Activated naive CD8-positive, alpha-beta T cell treated with anti-CD3 and anti-CD28 coated beads for 36 hours (primary cell): ENCODE data around the gene NEDD4L. TPM values are rescaled to one million over a fixed set of nuclear protein-coding genes. Genes with fewer than 3 reads are reported as not detected.

Experiments
- DNase-seq: peaks from one replicate; pipeline ENCODE4 v3.0.0; 2021
- H3K27ac Mint-ChIP-seq: one replicate; pipeline ENCODE4 v1.8.0; 2022; ENCODE audit warnings: mild to moderate bottlenecking, moderate library complexity, mixed read lengths
- H3K27me3 Mint-ChIP-seq: one replicate; pipeline ENCODE4 v1.8.0; 2022; ENCODE audit warnings: mild to moderate bottlenecking, mixed read lengths
- H3K36me3 Mint-ChIP-seq: one replicate; pipeline ENCODE4 v1.8.0; 2021; ENCODE audit warnings: mild to moderate bottlenecking, mixed read lengths
- H3K4me1 Mint-ChIP-seq: one replicate; pipeline ENCODE4 v1.8.0; 2021; ENCODE audit warnings: mixed read lengths
- H3K4me3 Mint-ChIP-seq: one replicate; pipeline ENCODE4 v1.8.0; 2022; ENCODE audit warnings: mild to moderate bottlenecking, moderate library complexity, mixed read lengths
- H3K9me3 Mint-ChIP-seq: one replicate; pipeline ENCODE4 v1.8.0; 2022; ENCODE audit warnings: mixed read lengths
- total RNA-seq, 2 experiments: library from RNA; stranded (reverse); gene quantifications; one replicate each; pipeline ENCODE4 v1.2.3, GENCODE V29; 2021

NEDD4L gene
- total RNA-seq, 2 experiments from 2014 or later = 10.5 to 14.4 TPM

DNA sequence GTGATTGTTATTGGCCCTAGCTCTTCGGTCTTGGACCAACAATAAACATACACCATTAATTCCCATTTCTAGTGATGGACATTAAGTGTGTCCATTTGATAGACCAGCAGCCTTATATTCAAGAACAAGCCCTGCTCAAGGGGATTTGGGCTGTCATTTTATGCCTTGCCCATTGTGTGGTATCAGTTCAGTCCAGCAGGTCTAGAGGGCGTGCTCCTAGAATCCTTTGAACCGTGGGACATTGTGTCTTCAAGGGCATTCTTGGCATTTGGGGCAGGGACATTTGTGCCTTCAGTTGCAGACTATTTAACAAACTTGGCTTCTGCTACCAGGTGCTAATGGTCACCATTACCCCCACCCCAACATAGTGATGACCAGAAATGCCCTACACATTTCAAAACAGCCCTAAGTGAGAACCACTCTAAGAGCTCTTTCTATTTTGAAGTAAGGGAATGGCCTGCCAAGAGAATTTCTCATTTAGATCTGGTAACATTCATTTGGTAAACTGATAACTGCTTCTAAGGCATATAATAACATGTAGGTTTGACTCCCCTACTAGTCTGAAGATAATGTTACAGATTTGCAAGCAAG is 300.1 kb downstream of the NEDD4L start:
- no peaks in the 10 kb centered on the region for H3K9me3 Mint-ChIP-seq

GRCh38 chr18:58344861-58345463 is 300.9 kb downstream of the NEDD4L start:
- Mint-ChIP-seq H3K36me3 (no peaks in the 10 kb centered on the region), H3K9me3 (no peaks in the 10 kb centered on the region), H3K27me3 (no peaks in the 10 kb centered on the region), H3K4me3 (no peak overlapping the region), H3K27ac (no peak overlapping the region), H3K4me1 (no peaks in the 10 kb centered on the region)
- no peak for DNase-seq

More for the DNA sequence above, 300.1 kb downstream of the NEDD4L start:
- Mint-ChIP-seq H3K4me3 (no peak overlapping the region), H3K36me3 (no peaks in the 10 kb centered on the region), H3K27me3 (no peaks in the 10 kb centered on the region), H3K27ac (no peak overlapping the region), H3K4me1 (no peaks in the 10 kb centered on the region)
- no peak for DNase-seq

DNA sequence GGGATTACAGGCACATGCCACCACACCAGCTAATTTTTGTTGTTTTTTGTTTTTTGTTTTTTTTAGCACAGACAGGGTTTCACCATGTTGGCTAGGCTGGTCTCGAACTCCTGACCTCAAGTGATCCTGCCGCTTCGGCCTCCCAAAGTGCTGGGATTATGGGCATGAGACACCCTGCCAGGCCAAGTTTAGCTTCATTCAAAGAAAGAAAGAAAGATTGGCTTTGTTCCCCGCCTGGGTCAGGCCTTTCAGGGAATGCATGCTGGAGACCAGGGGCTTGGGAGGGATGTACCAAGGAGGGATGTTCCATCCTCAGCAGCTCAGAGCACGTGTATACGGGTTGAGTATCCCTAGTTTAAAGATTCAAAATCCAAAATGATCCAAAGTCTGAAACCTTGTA is 301.8 kb downstream of the NEDD4L start:
- no peak for DNase-seq
- Mint-ChIP-seq H3K4me1 (no peaks in the 10 kb centered on the region), H3K27ac (no peak overlapping the region), H3K4me3 (no peak overlapping the region), H3K27me3 (no peaks in the 10 kb centered on the region), H3K36me3 (no peaks in the 10 kb centered on the region), H3K9me3 (no peaks in the 10 kb centered on the region)

DNA sequence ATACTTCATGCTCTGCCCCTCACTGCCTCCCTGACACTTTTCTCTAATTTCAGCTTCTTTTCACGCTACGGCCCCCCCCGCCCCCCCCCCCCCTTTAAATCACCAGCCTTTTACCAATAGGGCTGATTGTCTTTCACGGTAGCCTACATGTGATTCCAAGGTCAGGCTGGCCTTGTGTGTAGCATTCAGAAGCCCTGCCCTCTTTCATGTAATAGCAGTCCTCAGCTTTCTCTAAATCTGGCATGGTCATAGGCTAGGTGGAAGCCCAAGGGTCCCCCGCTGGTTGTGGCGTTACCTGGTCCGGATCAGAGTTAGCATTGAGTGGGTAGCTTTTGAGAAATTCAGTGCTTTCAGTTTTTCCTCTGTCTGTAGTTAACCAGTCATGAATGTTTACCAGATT is 303.1 kb downstream of the NEDD4L start:
- no peak for DNase-seq
- Mint-ChIP-seq H3K4me1 (no peaks in the 10 kb centered on the region), H3K27me3 (no peaks in the 10 kb centered on the region), H3K9me3 (no peaks in the 10 kb centered on the region), H3K36me3 (no peaks in the 10 kb centered on the region), H3K27ac (no peak overlapping the region), H3K4me3 (no peak overlapping the region)

DNA sequence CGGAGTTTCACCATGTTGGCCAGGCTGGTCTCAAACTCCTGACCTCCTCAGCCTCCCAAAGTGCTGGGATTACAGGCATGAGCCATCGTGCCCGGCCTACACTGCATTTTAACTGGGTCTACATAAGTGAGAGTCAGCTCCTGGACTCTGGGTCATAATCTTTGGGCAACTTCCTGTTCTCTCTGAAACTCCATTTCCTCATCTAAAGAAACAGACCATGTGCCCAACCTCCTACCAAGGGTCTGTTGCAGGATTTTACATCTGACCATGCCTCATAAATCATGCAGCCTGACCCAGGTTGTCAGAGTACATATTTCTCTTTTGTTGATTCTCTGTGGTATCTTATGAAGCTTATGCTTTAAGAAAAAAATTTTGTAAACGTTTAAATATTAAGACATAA is 304.5 kb downstream of the NEDD4L start:
- no peaks in the 10 kb centered on the region for H3K4me1 Mint-ChIP-seq
- no peaks in the 10 kb centered on the region for H3K36me3 Mint-ChIP-seq
- DNase-seq = no peak
- no peak overlapping the region for H3K27ac Mint-ChIP-seq
- H3K9me3 Mint-ChIP-seq = no peaks in the 10 kb centered on the region
- H3K27me3 Mint-ChIP-seq = no peaks in the 10 kb centered on the region
- no peak overlapping the region for H3K4me3 Mint-ChIP-seq

DNA sequence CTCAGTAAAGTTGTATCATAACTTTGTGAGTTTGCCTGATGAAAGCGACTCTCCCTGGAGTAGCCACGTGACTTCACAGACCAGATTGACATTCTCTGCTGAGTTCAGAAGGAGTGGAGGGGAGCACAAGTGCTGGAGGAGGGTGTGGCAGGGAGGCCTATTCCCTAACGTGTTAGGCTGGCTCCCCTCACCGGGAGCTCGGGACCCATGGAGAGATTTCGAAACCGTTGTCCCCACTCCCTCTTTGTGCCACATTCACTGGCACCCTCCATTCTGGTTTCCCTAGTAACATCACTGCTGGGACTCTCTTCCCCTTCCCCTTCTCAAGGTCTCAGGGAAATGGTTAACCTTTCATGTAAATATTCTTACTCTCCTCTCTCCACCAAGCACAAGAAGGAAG is 304.9 kb downstream of the NEDD4L start:
- no peaks in the 10 kb centered on the region for H3K36me3 Mint-ChIP-seq
- H3K9me3 Mint-ChIP-seq = no peaks in the 10 kb centered on the region
- H3K27ac Mint-ChIP-seq = no peak overlapping the region

DNA sequence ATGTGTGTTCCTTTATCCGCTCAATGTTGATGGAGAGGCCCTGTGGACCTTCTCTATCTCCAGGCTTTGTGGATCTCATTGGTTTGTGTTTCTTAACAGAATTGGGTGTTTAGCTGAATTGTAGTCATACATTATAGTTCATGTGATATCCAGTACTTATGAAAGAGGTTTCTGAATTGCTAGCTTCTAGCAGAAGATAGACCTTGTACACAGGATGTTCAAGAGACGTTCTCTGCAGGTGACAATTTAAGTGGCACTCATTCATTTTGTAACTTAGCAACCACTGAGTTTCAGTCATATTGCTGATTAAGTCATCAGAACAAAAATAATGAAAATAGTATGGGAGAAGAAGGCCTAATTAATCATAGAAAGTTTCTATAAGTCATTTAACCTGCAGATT is 305.6 kb downstream of the NEDD4L start:
- Mint-ChIP-seq H3K27ac (no peak overlapping the region), H3K27me3 (no peaks in the 10 kb centered on the region), H3K4me1 (no peaks in the 10 kb centered on the region), H3K36me3 (no peaks in the 10 kb centered on the region), H3K4me3 (no peak overlapping the region), H3K9me3 (no peaks in the 10 kb centered on the region)
- DNase-seq = no peak

More for the DNA sequence above, 304.9 kb downstream of the NEDD4L start:
- DNase-seq = no peak
- Mint-ChIP-seq H3K27me3 (no peaks in the 10 kb centered on the region), H3K4me1 (no peaks in the 10 kb centered on the region), H3K4me3 (no peak overlapping the region)

DNA sequence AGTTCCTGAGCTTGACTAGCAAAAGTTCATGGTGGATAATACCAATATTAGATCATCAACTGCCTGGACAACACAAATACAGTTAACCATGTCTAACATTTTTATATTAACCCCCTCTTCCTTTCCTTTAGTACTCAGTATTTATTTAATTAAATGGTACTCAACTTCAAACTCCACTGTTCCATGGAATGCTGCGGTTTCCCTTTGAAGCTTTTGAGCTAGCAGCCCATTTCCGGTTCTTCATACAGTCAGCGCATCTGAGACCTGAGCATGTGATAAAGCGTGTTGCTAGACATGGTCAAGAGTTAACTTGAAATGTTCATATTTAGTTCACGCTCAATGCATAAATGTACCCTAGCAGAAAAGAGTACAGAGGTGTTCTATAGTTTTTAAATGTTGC is 306.5 kb downstream of the NEDD4L start:
- Mint-ChIP-seq H3K27ac (no peak overlapping the region), H3K27me3 (no peaks in the 10 kb centered on the region), H3K4me3 (no peak overlapping the region), H3K9me3 (no peaks in the 10 kb centered on the region), H3K4me1 (no peaks in the 10 kb centered on the region), H3K36me3 (no peaks in the 10 kb centered on the region)
- no peak for DNase-seq

GRCh38 chr18:58351776-58352175 is 307.8 kb downstream of the NEDD4L start:
- no peak overlapping the region for H3K4me3 Mint-ChIP-seq
- H3K36me3 Mint-ChIP-seq = no peaks in the 10 kb centered on the region
- H3K27ac Mint-ChIP-seq = no peak overlapping the region
- H3K4me1 Mint-ChIP-seq = no peaks in the 10 kb centered on the region
- DNase-seq = no peak
- no peaks in the 10 kb centered on the region for H3K9me3 Mint-ChIP-seq
- no peaks in the 10 kb centered on the region for H3K27me3 Mint-ChIP-seq

DNA sequence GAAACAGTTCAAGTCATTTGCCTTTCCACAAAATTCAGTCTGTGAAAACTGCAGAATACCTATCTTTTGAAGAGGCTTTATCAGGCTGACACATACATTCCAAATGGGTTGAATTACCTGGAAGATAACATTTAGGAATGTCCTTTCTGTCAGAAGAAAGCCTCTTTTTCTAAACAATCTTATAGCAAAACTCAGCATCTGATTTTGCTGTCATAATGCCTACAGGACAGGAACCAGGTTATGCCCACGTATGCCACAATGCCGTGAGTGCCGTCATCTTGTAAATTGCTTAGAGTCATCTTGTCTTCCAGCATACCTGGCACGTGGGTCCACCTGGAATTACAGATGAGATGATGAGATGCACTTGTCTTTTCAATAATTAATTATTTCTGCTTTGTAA is 309.6 kb downstream of the NEDD4L start:
- H3K27ac Mint-ChIP-seq = no peak overlapping the region
- no peaks in the 10 kb centered on the region for H3K36me3 Mint-ChIP-seq
- no peaks in the 10 kb centered on the region for H3K4me1 Mint-ChIP-seq
- no peak for DNase-seq
- H3K9me3 Mint-ChIP-seq = no peaks in the 10 kb centered on the region
- H3K27me3 Mint-ChIP-seq = no peaks in the 10 kb centered on the region
- no peak overlapping the region for H3K4me3 Mint-ChIP-seq

DNA sequence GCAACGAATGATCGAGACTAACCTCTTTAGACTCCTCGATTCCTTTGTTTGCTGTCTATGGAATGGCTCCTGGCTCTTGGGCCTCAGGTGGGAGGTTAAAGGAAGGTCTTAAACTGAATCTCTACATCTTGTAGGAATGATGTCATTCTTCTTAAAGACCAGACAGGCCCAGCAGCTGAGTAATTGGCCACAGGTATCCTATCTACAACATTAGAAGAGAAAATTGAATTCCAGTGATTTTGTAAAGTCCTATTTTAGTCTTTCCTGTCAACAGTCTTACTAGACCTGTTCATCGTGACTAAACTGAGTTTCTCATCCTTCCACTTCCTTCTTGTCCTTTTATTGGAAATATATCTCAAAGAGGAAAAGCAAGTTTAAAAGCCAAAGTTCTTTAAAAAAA is 310.0 kb downstream of the NEDD4L start:
- no peaks in the 10 kb centered on the region for H3K9me3 Mint-ChIP-seq
- H3K4me3 Mint-ChIP-seq = no peak overlapping the region
- DNase-seq = no peak
- H3K27ac Mint-ChIP-seq = no peak overlapping the region
- no peaks in the 10 kb centered on the region for H3K27me3 Mint-ChIP-seq
- no peaks in the 10 kb centered on the region for H3K4me1 Mint-ChIP-seq
- no peaks in the 10 kb centered on the region for H3K36me3 Mint-ChIP-seq

DNA sequence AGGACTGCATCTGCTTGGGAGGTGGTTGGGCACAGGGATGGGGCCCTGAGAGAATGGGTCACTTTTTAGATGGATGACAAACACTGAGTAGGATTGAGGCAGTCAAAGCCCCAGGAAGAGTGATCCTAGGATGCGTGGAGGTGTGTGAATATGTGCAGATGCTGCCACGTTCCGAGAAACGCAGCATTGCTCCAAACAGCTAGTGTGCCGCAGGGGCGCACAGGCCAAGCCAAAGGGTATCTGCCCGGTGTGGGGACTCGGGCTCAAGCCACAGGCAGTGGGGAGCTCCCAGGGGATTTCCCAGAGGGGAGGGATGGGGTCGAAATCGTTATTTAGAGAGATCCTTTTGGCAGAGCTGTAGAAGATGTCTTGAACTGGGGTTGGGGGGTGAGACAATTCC is 310.8 kb downstream of the NEDD4L start:
- Mint-ChIP-seq H3K4me3 (no peak overlapping the region), H3K27ac (no peak overlapping the region)

GRCh38 chr18:58355243-58355642 is 311.2 kb downstream of the NEDD4L start:
- Mint-ChIP-seq H3K27ac (no peak overlapping the region), H3K27me3 (no peaks in the 10 kb centered on the region), H3K4me1 (no peaks in the 10 kb centered on the region), H3K4me3 (no peak overlapping the region), H3K36me3 (no peaks in the 10 kb centered on the region), H3K9me3 (no peaks in the 10 kb centered on the region)
- DNase-seq = no peak

More for the DNA sequence above, 310.8 kb downstream of the NEDD4L start:
- DNase-seq = no peak
- H3K36me3 Mint-ChIP-seq = no peaks in the 10 kb centered on the region
- H3K9me3 Mint-ChIP-seq = no peaks in the 10 kb centered on the region
- H3K4me1 Mint-ChIP-seq = no peaks in the 10 kb centered on the region
- H3K27me3 Mint-ChIP-seq = no peaks in the 10 kb centered on the region

DNA sequence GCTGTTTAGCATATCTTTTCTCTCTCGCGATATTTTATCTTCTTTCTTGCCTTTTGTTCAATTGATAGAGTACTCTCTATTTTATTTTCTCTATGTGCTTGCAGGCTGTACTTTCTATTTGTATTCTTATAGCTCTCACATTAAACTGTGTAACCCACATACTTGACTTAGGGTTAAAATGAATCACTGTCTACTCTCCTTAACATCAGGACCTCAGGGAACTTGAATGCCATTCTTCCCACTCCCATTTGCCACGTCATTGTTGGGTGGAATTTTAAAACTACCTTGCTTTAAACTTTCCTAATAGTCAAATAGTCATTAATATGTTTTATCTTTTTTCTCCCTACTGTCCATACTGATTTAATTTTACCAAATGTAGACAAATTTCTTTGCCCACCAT is 315.2 kb downstream of the NEDD4L start:
- no peaks in the 10 kb centered on the region for H3K9me3 Mint-ChIP-seq
- no peak overlapping the region for H3K4me3 Mint-ChIP-seq
- no peaks in the 10 kb centered on the region for H3K27me3 Mint-ChIP-seq
- H3K27ac Mint-ChIP-seq = no peak overlapping the region
- no peaks in the 10 kb centered on the region for H3K4me1 Mint-ChIP-seq
- H3K36me3 Mint-ChIP-seq = no peaks in the 10 kb centered on the region
- DNase-seq = no peak

- no peak for DNase-seq
- Mint-ChIP-seq H3K4me1 (no peaks in the 10 kb centered on the region), H3K27me3 (no peaks in the 10 kb centered on the region), H3K36me3 (no peaks in the 10 kb centered on the region), H3K4me3 (no peak overlapping the region), H3K9me3 (no peaks in the 10 kb centered on the region), H3K27ac (no peak overlapping the region)
These were observed 315.6 kb downstream of the NEDD4L start for GRCh38 chr18:58359620-58360019.

GRCh38 chr18:58360324-58360723 is 316.3 kb downstream of the NEDD4L start:
- Mint-ChIP-seq H3K9me3 (no peaks in the 10 kb centered on the region), H3K4me1 (no peaks in the 10 kb centered on the region), H3K4me3 (no peak overlapping the region)

More at GRCh38 chr18:58360324-58360723, 316.3 kb downstream of the NEDD4L start:
- no peak for DNase-seq
- Mint-ChIP-seq H3K27ac (no peak overlapping the region), H3K27me3 (no peaks in the 10 kb centered on the region), H3K36me3 (no peaks in the 10 kb centered on the region)
